VCaP (cell line): ENCODE results near the gene GFRA1.

Source experiments
- H3K27ac ChIP-seq: fragments of 450-650 bp; 2 replicates; pipeline ENCODE4 v1.5.1; 2017
- CTCF ChIP-seq: fragments of 450-650 bp; conservative IDR thresholded peaks from 2 replicates; pipeline ENCODE4 v1.5.1; 2017; ENCODE audit warnings: mild to moderate bottlenecking, moderate library complexity

The GFRA1 gene

DNA sequence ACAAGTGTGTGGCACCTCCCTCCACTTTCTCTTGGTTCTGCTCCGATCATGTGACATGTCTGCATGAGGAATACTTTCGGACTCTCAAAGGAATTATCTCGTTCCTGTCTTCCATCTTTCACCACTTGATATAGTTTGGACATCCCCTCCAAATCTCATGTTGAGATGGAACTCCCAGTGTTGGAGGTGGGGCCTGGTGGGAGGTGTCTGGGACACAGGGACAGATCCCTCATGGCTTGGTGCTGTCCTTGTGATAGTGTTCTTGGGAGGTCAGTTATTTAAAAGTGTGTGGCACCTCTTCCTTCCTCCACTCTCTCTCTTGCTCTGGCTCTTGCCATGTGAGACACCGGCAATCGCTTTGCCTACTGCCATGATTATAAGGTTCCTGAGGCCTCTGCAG, 166.4 kb downstream of the GFRA1 start:
- no peak for TF ChIP-seq CTCF
- H3K27ac ChIP-seq, result no peak overlapping the region

GRCh38 chr10:116105264-116105663, 167.7 kb downstream of the GFRA1 start:
- H3K27ac ChIP-seq, result no peak overlapping the region
- no peak for TF ChIP-seq CTCF

DNA sequence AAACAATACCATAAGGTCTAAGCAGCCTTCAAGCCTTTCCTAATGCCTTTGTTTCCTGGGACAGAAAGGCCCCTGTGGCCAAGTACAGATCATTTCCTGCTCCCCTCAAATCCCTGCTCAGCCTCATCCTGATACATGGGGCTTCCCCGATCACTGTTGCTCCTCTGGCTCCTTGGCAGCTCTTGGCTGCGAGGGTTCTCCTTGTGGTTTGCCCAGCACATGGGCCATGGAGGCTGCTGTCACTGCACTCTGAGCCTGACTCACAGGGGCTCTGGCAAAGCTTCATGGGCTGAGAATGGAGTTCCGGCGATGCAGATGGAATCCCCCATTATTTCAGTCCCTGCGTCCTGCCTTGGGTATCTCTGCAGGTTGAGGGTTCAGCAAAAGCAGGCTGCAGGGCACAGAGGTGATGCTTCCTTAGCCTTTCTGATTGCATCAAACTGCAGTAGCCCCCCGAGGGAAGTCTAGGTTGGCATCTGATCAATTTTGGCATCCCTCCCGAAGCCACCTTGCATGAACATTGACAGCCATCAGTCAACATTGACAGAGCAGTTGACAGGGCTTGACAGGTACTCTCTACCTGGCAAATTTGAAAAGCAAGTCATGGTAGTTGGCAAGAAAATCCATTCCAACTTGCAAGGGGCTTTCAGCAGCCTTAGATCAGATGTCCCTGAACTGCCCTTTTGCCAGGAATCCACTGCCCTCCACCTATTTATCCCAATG, 168.6 kb downstream of the GFRA1 start:
- H3K27ac ChIP-seq, result no peak overlapping the region
- TF ChIP-seq CTCF, result no peak

DNA sequence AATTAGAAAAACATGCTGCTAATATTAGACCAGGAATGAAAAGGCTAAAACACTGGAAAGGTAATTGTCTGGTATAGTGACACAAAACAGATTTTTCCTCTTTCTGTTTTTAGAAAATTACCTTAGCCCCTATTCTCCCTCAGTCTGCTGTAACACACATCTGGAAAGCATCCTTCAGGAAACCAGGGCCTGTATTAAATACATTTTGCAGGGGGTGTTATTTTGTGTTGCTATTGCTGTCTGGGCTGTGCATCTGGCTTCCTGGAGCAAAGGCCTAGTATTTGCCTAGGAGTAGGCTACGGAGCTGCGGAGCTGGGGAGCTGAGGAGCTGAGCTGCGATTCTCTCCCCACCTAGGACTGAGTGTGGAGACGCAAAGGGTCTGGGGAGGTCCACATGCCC, 169.3 kb downstream of the GFRA1 start:
- H3K27ac ChIP-seq, result no peak overlapping the region
- TF ChIP-seq CTCF, result no peak

- H3K27ac ChIP-seq, result no peak overlapping the region
- no peak for TF ChIP-seq CTCF
These were observed 171.2 kb downstream of the GFRA1 start for GRCh38 chr10:116101616-116102315.

- no peak overlapping the region for H3K27ac ChIP-seq
- no peak for TF ChIP-seq CTCF
These were observed 172.0 kb downstream of the GFRA1 start for GRCh38 chr10:116100984-116101383.

GRCh38 chr10:116099023-116099420, 174.0 kb downstream of the GFRA1 start:
- no peak for TF ChIP-seq CTCF
- no peak overlapping the region for H3K27ac ChIP-seq
